Right forelimb (tissue), 1 donor: ENCODE results near the gene CTDNEP1.

Source experiments
- DNase-seq: peaks from one replicate; pipeline ENCODE4 v3.0.0-alpha.2; 2018

The CTDNEP1 gene

GRCh38 chr17:7279448-7279847 lies 27.9 kb upstream of the CTDNEP1 start:
- no peak for DNase-seq

GRCh38 chr17:7266784-7267183 lies 15.2 kb upstream of the CTDNEP1 start:
- DNase-seq = no peak

- no peak for DNase-seq
These were observed 12.2 kb upstream of the CTDNEP1 start for GRCh38 chr17:7263801-7264078.

- DNase-seq = no peak
These were observed 11.6 kb upstream of the CTDNEP1 start for GRCh38 chr17:7262935-7263800.

GRCh38 chr17:7262192-7262934 lies 10.8 kb upstream of the CTDNEP1 start, which contains the start of gene CLDN7:
Gene CLDN7, minus strand, starts transcription at chr17:7262478. Its CDS starts 435 bp downstream, at chr17:7262043.
- DNase-seq = no peak

GRCh38 chr17:7261379-7262191 lies 10.1 kb upstream of the CTDNEP1 start:
- DNase-seq = no peak

GRCh38 chr17:7260651-7261378 lies 9.3 kb upstream of the CTDNEP1 start:
- peak; percentile 59 for DNase-seq

GRCh38 chr17:7260151-7260550 lies 8.6 kb upstream of the CTDNEP1 start:
- no peak for DNase-seq

GRCh38 chr17:7259555-7259889 lies 8.0 kb upstream of the CTDNEP1 start:
- no peak for DNase-seq

GRCh38 chr17:7258731-7259554 lies 7.4 kb upstream of the CTDNEP1 start:
- no peak for DNase-seq

- DNase-seq = no peak
These were observed 5.4 kb upstream of the CTDNEP1 start for GRCh38 chr17:7256766-7257456.

- DNase-seq = no peak
These were observed 3.0 kb upstream of the CTDNEP1 start for GRCh38 chr17:7254511-7254910.

- no peak for DNase-seq
These were observed 1.5 kb upstream of the CTDNEP1 start for GRCh38 chr17:7253082-7253481.

GRCh38 chr17:7252176-7253043 lies 876 bp upstream of the CTDNEP1 start, which contains the start of gene ELP5:
Gene ELP5, plus strand, starts transcription at chr17:7252215. Its CDS starts 336 bp downstream, at chr17:7252551.
- peak; percentile 99 for DNase-seq

- no peak for DNase-seq
These were observed 573 bp downstream of the CTDNEP1 start for GRCh38 chr17:7250695-7251627.

- no peak for DNase-seq
These were observed 1.7 kb downstream of the CTDNEP1 start for GRCh38 chr17:7249830-7250229.

GRCh38 chr17:7249214-7249613 lies 2.3 kb downstream of the CTDNEP1 start:
- DNase-seq = no peak

GRCh38 chr17:7248796-7249195 lies 2.7 kb downstream of the CTDNEP1 start:
- DNase-seq = no peak

GRCh38 chr17:7246779-7247178 lies 4.8 kb downstream of the CTDNEP1 start:
- no peak for DNase-seq
